Fibroblast of skin of abdomen (primary cell): Measurements from ENCODE around the gene UNKL.

Source experiments
- DNase-seq: peaks from one replicate; pipeline ENCODE4 v3.0.0-alpha.2; 2013

UNKL gene

DNA sequence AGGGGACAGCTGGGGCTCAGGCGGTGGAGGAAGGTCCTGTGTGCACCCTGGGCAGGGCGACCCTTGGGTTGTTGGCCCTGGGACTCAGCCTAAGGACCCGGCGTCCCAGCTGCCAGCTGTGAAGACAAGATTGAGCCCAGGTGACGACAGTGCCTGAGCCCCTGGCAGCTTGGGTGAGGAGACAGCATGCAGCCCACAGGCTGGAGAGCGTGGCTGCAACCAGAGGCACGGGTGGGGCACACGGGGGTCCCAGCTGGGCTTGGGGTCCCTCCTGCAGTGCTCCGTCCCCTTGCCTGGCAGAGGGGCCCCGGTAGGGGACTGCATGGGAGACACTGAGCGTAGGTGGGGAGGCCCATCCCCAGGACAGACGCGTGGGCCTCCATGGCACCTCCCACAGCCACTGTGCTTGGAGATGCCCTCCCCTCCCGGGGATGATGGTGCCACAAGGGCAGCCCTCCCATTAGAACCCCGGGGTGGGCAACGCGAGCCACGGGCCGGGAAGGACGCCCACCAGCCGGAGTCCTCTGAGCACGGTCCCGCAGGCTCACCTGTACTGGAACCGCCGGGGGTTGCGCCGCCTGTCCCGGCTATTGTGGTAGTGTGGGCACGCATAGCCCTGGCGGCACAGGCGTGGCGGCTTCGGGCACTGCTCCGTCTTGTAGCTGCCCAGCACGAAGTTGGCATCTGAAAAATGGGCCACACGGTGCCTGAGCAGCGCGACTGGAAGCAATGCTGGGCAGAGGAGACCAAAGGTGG, 15.5 kb downstream of the UNKL start:
- DNase-seq: no peak

GRCh38 chr16:1398351-1398750, 16.2 kb downstream of the UNKL start:
- no peak for DNase-seq

DNA sequence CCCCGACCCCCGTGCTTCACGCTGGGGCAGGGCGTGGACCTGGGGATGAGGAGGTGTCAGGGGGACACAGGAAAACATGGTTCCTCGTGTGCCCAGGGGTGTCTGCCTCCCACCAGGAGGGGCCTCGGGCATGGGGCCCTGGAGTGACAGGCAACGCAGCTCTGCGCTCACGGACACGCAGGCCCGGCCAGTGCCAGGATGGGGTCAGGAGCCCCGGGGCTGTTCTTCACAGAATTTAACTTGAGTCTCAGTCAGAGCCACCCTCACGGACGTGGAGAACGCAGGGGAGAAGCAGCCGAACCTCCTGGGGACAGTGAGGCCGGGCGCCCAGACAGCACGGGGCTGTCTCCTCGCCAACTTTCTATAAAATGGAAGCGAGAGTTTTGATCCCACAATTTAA, 16.7 kb downstream of the UNKL start:
- DNase-seq: no peak

GRCh38 chr16:1395444-1396031, 19.0 kb downstream of the UNKL start:
- no peak for DNase-seq

- no peak for DNase-seq
These were observed 20.0 kb downstream of the UNKL start for GRCh38 chr16:1394367-1394951.

DNA sequence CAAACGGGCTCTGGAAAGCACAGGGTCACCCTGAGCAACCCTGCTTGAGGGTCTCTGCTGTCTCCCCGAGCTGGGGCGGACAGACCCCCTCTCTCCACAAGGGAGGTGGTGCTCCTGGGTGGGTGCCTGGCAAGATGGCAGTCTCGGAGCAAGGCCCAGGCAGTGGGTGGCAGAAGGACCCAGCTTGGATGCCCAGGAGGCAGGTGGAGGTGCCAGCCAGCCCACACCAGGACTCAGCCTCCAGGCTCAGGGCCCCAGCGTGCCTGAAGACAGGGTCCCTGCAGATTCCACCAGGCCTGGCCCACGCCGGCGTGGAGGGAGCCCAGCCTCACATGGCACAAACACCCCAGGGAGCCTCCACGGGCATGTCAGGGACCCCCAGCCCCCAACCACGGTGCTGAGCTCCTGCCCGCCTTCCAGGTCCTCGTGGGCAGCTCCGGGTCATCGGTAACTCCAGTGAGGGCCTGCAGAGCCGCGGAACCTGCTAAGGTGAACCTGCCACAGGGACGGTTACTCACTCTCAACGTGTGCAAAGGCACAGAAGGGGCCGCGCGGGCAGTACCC, 20.8 kb downstream of the UNKL start:
- DNase-seq: no peak

GRCh38 chr16:1392826-1393225, 21.7 kb downstream of the UNKL start:
- no peak for DNase-seq

- DNase-seq: no peak
These were observed 24.2 kb downstream of the UNKL start for GRCh38 chr16:1390239-1390779.

GRCh38 chr16:1389762-1390161, 24.7 kb downstream of the UNKL start:
- DNase-seq: no peak

GRCh38 chr16:1387331-1387730, 27.2 kb downstream of the UNKL start:
- no peak for DNase-seq

DNA sequence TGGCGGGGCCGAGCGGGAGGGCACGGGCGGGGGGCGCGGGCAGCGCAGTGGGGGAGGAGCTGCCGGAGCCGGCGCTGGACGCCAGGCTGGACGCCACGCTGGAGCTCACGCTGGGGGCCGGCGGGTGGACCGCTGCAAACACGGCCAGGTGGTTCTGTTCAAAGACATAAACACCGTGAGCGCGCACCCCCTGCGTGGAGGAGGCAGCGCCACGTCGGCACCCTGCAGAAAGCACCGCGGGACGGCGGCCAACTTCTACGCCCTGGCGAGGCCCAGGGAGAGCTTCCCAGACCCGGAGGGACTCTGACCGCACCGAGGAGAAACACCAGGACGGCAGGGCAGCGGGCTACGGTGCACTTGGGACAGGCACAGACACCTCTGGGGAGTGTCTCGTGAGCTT, 29.3 kb downstream of the UNKL start:
- no peak for DNase-seq

GRCh38 chr16:1383556-1383955, 30.9 kb downstream of the UNKL start:
- DNase-seq: no peak

DNA sequence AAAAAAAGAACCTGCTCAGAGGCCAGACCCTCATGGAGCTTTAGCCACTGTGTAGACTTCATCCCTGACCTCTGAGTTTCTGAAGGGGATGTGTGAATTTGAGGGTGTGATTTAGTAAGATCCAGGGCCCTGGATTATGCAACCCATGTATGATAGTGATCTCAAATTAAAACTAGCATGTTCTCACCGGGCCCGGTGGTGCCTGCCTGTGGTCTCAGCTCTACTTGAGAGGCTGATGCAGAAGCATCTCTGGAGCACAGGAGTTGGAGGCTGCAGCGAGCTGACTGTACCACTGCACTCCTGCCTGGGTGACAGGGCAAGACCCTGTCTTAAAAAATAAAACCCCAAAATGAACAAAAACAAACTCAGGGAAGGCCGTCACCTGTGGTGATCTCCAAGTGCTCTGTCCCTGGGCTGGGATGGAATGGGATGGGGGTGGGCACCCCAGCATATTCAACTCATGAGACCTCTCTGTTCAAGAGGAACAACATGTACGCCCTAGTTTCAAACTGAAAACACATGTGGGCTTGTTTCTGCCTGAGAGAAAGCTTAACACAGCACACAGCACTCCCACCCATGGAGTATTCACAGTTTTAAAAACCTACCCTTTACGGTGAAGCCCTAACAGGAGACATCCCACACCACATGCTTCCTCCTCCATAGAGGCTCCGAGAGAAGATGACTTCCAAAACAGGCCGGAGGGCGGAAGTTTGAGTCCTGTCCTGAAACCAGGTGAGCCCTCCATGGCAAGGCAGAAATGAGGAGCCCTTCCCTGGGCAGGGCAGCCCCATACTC, 32.7 kb downstream of the UNKL start:
- no peak for DNase-seq

GRCh38 chr16:1380195-1380594, 34.3 kb downstream of the UNKL start:
- no peak for DNase-seq

- peak; percentile 58 for DNase-seq
These were observed 35.0 kb downstream of the UNKL start for GRCh38 chr16:1379304-1380076.

DNA sequence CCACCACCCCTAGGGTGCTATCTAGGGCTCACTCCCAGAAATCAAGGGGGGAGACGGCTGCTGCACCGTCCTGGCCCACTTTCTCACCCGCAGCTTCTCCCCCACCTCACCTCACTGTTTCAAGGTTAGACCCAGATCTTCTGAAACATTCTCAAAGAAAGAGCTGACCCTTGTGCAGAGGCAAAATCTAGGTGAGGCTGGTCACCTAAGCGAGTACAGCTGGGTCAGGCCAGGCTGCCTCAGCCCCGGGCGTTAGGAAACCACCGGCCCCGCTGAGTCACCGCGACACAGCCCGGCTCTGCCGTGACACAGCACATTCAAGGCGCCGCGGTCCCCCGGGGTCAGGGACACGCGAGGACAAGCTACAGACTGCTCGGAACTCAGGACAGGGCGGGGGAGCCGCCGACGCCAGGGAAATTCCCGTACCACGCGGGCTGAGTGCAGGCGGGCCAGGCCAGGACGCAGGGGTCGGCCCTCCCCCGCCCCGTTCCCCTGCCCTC, 35.6 kb downstream of the UNKL start:
- DNase-seq: peak; percentile 59

DNA sequence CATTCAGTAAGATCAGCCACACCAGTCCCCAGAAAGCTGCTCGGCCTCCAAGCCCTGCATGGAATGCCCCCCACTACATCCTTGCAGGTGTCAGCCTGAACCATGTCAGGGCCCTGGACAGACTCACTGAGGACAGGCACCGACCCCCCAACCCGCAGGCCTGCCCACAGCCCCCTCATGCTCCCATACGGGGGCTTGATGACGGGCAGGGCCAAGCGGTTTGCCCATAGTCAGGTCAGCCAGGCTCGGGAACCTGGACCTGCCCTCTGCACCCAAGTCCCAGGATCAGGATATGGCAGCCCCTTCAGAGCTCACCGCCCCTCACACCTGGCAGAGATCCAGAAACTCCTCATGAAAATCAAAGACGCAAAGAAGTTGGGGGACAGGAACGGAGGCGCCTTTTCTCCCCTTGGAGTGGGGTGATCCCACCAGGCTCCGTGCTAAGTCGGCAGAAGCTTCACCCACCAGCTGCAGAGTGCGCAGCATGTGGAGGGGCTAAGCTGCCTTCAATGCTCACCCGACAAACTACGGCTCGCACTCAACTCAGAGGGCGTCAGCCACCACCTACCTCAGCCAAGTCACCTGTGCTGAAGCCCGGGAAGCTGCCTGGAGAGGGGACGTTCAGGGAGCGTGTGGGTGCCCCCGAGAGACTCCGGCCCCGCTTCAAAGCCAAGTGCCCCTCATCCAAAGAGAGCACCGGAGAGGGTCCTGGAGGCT, 36.3 kb downstream of the UNKL start:
- no peak for DNase-seq

GRCh38 chr16:1377406-1378010, 37.0 kb downstream of the UNKL start:
- no peak for DNase-seq

DNA sequence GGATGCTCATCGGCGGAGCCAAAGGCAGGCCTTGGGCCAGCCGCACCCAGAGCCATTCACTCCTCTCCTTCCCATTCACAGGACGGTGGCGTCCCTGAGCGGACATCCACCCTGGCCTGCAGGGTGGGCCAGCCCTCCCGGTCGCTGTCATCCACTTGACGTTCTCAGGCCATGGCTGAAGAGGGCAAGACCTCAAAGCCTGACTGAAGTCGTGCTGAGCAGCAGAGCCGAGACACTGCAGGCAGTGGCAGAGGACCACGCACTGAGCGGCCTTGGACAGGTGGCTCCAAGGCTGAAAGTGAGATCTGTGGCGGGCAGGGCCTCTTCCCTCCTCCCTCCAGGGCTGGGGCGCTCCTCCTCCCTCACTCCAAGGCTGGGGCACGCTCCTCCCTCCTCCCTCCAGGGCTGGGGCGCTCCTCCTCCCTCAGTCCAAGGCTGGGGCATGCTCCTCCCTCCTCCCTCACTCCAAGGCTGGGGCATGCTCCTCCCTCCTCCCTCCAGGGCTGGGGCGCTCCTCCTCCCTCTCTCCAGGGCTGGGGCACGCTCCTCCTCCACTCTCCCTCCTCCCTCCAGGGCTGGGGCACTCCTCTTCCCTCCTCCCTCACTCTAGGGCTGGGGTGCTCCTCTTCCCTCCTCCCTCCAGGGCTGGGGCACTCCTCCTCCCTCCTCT, 38.6 kb downstream of the UNKL start:
- no peak for DNase-seq

GRCh38 chr16:1375298-1375640, 39.2 kb downstream of the UNKL start:
- no peak for DNase-seq
